Activated CD8-positive, alpha-beta memory T cell treated with anti-CD3 and anti-CD28 coated beads, Interleukin-2, amount 50 U/mL, for 48 hours (primary cell): Measurements from ENCODE around the gene NOTCH1.
A peak's percentile ranks its signal among the peaks of the same experiment; 100 is the strongest.

Source experiments
- DNase-seq: peaks from one replicate; pipeline ENCODE4 v3.0.0-alpha.2; 2020

The NOTCH1 gene

GRCh38 chr9:136499071-136499934 lies 46.5 kb downstream of the NOTCH1 start:
- DNase-seq: no peak

GRCh38 chr9:136497916-136498695 lies 47.7 kb downstream of the NOTCH1 start:
- DNase-seq: no peak

GRCh38 chr9:136496801-136497620 lies 48.8 kb downstream of the NOTCH1 start:
- DNase-seq: no peak

DNA sequence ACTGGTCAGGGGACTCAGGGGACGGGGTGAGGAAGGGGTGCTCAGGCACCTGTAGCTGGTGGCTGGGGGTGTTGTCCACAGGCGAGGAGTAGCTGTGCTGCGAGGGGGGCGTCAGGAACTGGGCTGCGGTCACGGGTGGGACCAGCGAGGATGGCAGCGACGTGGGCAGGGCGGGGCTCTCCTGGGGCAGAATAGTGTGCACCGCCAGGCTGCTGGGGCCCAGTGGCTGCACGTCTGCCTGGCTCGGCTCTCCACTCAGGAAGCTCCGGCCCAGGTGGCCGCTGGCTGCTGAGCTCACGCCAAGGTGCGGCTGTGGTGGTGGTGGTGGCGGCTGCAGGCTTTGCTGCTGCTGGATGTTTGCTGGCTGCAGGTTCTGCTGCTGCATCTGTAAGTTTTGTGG lies 49.7 kb downstream of the NOTCH1 start:
- no peak for DNase-seq

GRCh38 chr9:136495238-136495800 lies 50.5 kb downstream of the NOTCH1 start:
- DNase-seq: no peak

DNA sequence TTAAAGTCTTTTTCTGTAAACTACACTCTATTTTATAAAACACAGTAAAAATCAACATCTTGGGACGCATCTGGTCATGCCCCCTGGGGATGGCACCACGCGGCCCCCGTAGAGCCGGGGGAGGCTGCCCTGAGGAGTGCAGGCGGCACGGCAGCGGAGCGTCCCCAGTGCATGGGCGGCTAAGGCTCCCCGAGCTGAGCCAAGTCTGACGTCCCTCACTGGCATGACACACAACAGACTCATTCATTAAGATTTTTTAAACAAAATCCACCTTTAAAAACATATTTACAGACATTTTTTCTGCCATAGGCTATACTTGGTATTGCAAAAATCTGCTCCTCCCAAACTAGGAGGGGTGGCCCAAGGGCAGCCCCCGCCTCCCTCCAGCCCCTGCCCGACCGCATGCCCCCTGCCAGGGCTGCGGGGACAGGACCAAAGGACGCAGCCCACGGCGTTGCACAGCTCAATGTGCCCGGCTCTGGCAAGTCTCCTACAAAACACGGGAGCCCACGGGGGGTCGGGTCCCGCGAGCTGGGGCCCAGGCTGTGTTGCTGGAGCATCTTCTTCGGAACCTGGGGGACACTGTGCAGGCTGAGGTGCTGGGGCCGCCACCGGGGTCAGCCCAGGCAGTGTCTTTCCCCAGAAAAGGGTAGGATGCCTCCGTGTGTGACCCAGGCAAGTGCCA lies 51.2 kb downstream of the NOTCH1 start:
- no peak for DNase-seq

DNA sequence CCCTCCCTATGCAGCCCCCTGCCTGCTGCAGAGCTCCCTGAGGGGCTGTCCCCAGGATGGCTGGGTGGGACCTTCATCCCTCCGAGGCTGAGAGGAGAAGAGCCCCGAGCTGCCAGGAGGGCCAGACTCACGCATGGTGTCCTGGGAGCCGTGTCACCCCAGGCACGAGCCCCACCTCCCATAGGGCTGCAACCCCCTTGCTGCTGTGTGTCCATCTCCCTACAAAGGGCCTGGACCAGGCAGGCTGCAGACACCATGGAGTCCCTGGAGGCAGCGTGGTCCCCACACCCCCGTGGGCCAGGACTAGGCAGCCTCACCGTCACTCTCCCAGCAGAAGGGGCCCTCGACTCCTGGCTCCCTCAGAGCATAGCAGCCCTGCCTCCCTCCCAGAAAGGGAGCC lies 51.8 kb downstream of the NOTCH1 start:
- no peak for DNase-seq

DNA sequence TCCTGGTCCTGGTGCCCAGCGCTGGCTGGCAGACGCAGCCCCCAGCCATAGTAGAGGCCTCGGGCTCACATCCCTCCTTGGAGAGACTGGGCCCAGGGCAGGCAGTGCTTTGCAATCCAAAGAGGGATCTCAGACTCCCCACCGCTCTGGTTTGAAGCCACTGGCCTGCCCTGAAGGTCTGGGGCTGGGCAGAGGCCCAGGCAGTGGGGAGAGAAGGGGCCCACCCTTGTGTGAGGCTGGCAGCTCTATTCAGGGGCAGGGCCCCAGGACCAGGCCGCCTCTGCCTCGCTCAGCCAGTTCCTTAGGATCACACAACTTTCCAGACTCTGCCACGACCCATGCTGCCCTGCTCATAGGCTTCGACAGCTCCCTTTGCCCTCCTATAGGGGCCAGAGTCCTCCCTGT lies 52.3 kb downstream of the NOTCH1 start:
- no peak for DNase-seq

- no peak for DNase-seq
These were observed 52.8 kb downstream of the NOTCH1 start for GRCh38 chr9:136492978-136493522.

DNA sequence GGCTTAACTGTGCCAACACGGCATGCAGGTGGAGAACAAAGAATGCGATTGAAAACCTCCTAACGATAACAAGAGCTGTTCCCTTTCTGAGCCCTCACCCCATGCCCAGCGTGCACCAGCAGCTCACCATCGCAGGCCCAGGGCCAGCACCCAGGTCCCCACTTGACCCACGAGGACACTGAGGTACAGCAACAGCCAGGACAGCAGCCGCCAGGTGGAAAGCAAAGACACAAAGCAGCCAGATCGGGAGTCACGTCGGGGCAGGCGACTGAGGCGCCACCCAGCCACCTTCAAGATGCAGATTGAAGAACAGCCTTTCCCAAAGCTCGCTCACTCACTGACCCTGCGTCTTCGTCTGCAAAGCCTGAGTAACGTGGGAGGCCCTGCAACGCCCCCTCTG lies 56.1 kb downstream of the NOTCH1 start:
- no peak for DNase-seq

GRCh38 chr9:136488247-136489214 lies 57.3 kb downstream of the NOTCH1 start:
- DNase-seq: peak; percentile 90

- DNase-seq: no peak
These were observed 58.2 kb downstream of the NOTCH1 start for GRCh38 chr9:136487672-136488071.

- no peak for DNase-seq
These were observed 58.8 kb downstream of the NOTCH1 start for GRCh38 chr9:136486823-136487620.

DNA sequence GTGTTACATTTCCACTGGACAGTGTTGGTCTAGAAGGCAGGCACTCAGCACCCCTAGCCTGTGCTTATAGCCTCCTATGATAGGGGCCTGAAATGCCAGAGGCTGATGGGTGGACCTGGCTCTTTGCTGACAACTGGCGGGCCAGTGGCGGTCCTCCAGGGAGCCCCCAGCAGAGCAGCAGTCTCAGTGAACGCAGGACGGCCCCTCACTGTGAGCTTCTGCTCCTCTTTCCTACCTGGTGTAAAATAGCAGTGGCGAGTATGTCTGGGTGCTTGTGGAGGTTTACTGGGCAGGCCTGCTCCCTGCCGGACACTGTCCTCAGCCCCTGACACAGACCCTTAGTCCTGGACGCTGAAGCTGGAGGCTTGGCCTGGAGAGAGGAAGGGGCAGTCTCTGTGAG lies 59.7 kb downstream of the NOTCH1 start:
- no peak for DNase-seq

DNA sequence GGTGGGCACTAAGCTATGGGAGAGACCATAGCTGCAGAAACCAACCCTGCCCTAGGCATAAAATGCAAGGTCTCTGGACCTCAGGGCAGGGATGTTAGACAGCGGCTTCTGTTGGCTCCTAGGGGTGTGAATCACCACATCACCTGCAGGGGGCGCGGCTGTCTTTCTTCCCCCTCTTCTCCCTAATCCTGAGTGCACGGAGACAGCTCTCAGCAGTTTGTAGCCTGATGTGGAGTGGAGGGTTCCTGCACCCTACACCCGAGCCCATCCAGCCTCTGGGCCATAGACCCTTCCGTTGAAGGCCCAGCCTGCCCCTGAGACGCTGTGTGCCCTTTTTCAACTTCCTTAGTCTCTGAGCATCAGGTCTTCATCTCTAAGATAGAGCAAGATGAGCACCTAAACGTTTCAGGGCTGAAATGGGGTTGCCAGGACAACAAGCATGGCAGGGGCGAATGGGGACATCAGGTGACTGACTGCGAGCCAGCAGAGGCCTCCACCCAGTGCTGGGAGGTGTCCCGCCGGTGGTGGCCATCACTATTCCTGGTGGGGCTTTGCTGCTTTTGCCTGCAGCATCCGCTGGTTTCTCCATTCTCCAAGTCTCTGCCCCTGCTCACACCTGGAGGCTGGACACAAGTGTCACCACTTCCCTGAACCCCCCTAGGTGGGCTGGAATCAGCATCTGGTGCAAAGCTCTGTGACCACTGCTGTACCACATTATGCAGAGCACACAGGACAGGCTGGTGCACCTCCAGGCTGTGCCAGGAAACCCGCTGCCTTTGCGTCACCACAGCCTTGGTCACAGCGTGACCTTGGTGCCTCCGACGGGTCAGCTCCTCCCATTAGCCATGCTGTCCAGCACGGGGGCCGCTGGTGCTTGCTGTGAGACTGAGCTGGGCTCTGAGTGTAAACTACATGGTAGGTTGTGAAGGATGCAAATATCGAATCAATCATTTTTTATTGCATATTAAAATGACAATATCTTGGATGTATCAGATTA lies 60.5 kb downstream of the NOTCH1 start:
- peak; percentile 93 for DNase-seq

DNA sequence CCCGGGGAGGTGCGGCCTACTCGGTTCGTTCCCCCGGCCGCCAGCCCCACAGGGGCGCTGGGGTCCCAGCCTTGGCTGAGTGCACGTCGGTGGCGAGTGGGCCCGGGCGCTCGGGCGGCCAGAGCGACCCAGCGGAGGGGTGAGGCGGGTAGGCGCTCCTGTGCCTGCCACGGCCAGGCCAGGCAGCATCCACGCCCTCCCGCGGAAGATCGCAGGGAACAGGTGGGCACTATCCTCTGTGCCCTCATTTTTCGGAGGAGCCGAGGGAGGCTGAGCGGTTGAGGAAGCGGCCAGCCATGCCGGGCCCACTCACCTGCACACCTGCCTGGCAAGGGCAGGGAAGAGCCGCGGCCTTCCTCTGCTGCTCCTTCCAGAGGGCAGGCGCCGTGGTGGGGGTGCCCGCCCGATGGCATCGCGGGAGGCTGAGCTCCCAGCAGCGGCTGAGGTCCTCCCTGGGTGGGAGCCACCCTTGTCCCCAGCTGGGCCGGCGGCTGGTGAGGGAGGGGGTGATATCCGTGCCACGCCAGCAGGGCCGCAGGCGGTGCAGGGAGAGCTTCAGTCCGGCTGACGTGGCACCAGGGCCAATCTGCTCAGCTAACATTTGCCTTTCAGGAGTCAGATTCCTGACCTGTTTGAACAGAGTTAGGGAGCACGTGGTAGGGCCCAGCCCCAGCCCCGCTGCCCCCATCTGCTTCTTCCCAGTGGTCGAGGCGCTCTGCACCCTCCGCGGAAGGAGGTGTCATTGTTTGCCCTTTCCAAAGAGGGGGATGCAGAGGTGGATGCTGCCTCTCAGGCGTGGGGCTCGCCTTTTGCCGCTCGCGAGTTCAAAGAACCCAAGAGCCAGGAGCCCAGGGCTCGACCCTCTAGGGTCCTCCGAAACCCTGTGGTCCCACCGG lies 61.4 kb downstream of the NOTCH1 start:
- DNase-seq: peak; percentile 64

DNA sequence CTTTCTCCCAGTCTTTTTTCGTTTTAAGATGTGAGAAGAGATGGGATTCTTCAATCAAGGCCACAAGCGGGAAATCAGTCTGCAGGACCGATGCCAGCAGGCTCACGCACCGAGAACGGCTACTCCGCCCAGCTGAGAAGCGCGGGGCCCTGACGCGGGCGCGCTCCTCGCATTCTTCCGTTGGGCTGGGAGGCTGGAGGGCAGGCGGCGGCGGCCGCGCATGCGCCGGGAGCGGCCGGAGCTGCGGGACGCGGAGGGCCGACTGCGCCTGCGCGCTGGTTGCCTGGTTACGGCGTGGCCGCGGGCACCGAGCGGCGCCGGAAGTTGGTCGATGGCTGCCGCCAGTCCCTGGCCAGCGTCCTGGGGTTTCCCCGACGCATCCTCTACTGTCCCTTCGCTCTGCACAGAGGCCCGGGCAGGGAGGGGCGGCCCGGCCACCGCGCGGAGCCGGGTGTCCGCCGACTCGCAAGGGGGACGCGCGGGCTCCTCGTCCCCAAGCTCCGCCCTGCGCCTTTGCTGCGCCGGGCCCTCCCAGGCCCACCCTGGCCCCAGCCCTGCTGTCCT lies 62.2 kb downstream of the NOTCH1 start:
- peak; percentile 99 for DNase-seq
